ENCODE results near the gene POLD3. TPM values are rescaled to one million over a fixed set of nuclear protein-coding genes. Genes with fewer than 3 reads are reported as not detected.

The POLD3 gene
- total RNA-seq, 6 experiments from 2014 or later, result 10.1 to 17.5 (median 15.3) TPM

DNA sequence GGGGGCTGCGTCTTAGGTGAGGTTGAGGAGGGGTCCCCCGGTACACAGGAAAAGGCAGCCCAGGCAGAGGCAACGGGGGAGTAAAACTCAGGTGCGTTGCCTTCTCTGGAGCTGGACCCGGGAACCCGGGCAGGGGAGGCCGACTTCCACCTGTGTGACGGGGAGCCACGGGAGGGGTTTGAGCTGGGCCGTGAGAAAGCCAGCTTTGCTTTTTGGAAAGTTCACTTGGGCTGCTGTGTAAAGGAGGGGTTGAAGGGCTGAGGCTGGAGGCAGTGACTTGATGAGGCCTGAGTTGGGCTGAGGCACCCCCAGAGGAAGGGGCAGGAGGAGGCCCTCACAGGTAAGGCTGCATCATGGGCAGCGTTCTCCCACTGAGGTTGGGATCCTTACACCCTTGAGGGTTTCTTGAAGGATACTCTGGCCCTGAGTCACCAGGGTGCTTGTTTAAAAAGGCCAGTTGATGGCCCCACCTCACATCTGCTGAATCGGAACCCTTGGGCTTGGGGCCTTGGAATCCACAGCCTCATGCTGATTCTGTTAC is 91.6 kb downstream of the POLD3 start:
- H3K9me3 Mint-ChIP-seq, result no peaks in the 10 kb centered on the region
- H3K27me3 Mint-ChIP-seq (ENCODE audit: insufficient read depth), result peaks cover 4% of the 10 kb centered on the region
- H3K27ac Mint-ChIP-seq, result peak overlapping the region; percentile 15; the same call in 1 of the 2 replicates
- peaks cover 41% of the 10 kb centered on the region for H3K4me1 Mint-ChIP-seq (ENCODE audit: low read depth)
- TF ChIP-seq, protein P1, sequence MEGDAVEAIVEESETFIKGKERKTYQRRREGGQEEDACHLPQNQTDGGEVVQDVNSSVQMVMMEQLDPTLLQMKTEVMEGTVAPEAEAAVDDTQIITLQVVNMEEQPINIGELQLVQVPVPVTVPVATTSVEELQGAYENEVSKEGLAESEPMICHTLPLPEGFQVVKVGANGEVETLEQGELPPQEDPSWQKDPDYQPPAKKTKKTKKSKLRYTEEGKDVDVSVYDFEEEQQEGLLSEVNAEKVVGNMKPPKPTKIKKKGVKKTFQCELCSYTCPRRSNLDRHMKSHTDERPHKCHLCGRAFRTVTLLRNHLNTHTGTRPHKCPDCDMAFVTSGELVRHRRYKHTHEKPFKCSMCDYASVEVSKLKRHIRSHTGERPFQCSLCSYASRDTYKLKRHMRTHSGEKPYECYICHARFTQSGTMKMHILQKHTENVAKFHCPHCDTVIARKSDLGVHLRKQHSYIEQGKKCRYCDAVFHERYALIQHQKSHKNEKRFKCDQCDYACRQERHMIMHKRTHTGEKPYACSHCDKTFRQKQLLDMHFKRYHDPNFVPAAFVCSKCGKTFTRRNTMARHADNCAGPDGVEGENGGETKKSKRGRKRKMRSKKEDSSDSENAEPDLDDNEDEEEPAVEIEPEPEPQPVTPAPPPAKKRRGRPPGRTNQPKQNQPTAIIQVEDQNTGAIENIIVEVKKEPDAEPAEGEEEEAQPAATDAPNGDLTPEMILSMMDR (IDR thresholded peaks at IDR 0.05), result no peak
- no peaks in the 10 kb centered on the region for H3K36me3 Mint-ChIP-seq (ENCODE audit: low read depth)
- H3K4me3 Mint-ChIP-seq, result peak overlapping the region; percentile 41; the same call in 1 of the 2 replicates
- DNase-seq, result no peak

- no peak overlapping the region for H3K4me3 Mint-ChIP-seq
Measured at GRCh38 chr11:74684661-74685060, 92.3 kb downstream of the POLD3 start.

GRCh38 chr11:74685338-74685737 is 93.0 kb downstream of the POLD3 start:
- H3K27ac Mint-ChIP-seq, result no peak overlapping the region
- no peaks in the 10 kb centered on the region for H3K9me3 Mint-ChIP-seq
- H3K36me3 Mint-ChIP-seq (ENCODE audit: low read depth), result no peaks in the 10 kb centered on the region
- H3K27me3 Mint-ChIP-seq (ENCODE audit: insufficient read depth), result peaks cover 4% of the 10 kb centered on the region
- no peak overlapping the region for H3K4me3 Mint-ChIP-seq
- DNase-seq, result no peak
- H3K4me1 Mint-ChIP-seq (ENCODE audit: low read depth), result peaks cover 41% of the 10 kb centered on the region
- TF ChIP-seq, protein P1 (IDR thresholded peaks at IDR 0.05), result no peak

More at GRCh38 chr11:74684661-74685060, 92.3 kb downstream of the POLD3 start:
- H3K27me3 Mint-ChIP-seq (ENCODE audit: insufficient read depth), result peaks cover 4% of the 10 kb centered on the region
- H3K27ac Mint-ChIP-seq, result no peak overlapping the region
- H3K9me3 Mint-ChIP-seq, result no peaks in the 10 kb centered on the region
- H3K4me1 Mint-ChIP-seq (ENCODE audit: low read depth), result peaks cover 41% of the 10 kb centered on the region
- no peak for DNase-seq
- TF ChIP-seq, protein P1 (IDR thresholded peaks at IDR 0.05), result no peak
- H3K36me3 Mint-ChIP-seq (ENCODE audit: low read depth), result no peaks in the 10 kb centered on the region

GRCh38 chr11:74685905-74686304 is 93.5 kb downstream of the POLD3 start:
- no peak overlapping the region for H3K27ac Mint-ChIP-seq
- no peak overlapping the region for H3K4me3 Mint-ChIP-seq
- peaks cover 4% of the 10 kb centered on the region for H3K27me3 Mint-ChIP-seq (ENCODE audit: insufficient read depth)
- no peaks in the 10 kb centered on the region for H3K9me3 Mint-ChIP-seq
- TF ChIP-seq, protein P1 (IDR thresholded peaks at IDR 0.05), result no peak
- no peak for DNase-seq
- no peaks in the 10 kb centered on the region for H3K36me3 Mint-ChIP-seq (ENCODE audit: low read depth)
- peaks cover 41% of the 10 kb centered on the region for H3K4me1 Mint-ChIP-seq (ENCODE audit: low read depth)

DNA sequence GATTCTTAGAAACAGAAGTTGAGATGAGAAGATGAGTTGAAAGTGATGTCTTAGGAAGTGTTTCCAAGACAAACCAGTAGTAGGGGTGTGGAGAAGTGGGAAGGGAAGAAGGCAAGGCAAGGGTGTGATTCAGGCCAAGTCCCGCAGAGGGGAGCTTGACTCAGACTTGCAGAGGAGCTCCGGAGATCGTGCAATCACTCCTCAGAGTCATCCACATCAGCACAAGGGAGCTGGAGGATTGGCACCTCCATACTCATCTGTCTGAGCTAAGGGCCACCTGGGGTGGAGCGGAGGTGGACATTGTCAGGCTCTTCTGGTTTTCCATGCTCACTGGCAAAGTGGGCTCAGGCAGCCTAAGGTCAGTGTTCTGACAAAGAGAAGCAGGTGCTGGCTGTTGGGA is 94.4 kb downstream of the POLD3 start:
- Mint-ChIP-seq H3K9me3 (no peaks in the 10 kb centered on the region), H3K4me3 (no peak overlapping the region), H3K36me3 (ENCODE audit: low read depth) (no peaks in the 10 kb centered on the region), H3K27me3 (ENCODE audit: insufficient read depth) (peaks cover 4% of the 10 kb centered on the region), H3K4me1 (ENCODE audit: low read depth) (peaks cover 41% of the 10 kb centered on the region), H3K27ac (peak overlapping the region; percentile 41; the same call in 1 of the 2 replicates)
- DNase-seq, result peak; percentile 70
- TF ChIP-seq, protein P1 (IDR thresholded peaks at IDR 0.05), result peak; percentile 34
